HG02763 (cell line): ENCODE measurements around the gene RIPPLY3.
"Not testable (repeated sequence)": the region's sequence is repeated elsewhere in the genome, so short reads cannot be mapped to it uniquely, and the experiment has no call there.

Experiments
- ATAC-seq: cut with Tn5 transposase; IDR thresholded peaks from one replicate; pipeline ENCODE4 v1.9.1; 2021; ENCODE audit warnings: mild to moderate bottlenecking, moderate library complexity; ENCODE audit not compliant: unreplicated experiment

Gene RIPPLY3

GRCh38 chr21:36980280-36981048, 26.0 kb upstream of the RIPPLY3 start:
- no peak for ATAC-seq

DNA sequence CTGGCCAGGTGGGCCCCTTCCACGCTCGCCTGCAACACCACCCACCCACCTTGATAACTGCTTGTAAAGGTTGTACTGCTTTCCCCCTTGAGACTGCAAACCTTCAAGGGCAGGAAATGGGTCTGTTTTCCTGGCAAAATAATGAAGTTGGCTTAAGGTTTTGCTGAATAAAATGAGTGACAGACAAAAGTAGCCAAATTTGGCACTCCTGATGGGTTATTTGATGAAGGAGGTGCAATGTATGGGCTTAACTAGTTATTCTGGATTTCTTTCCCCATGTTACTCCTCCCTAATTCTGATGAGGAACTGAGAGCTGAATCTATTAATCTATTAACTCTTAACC, 25.5 kb upstream of the RIPPLY3 start:
- no peak for ATAC-seq

- no peak for ATAC-seq
Observed at GRCh38 chr21:36981977-36982700, 24.4 kb upstream of the RIPPLY3 start.

DNA sequence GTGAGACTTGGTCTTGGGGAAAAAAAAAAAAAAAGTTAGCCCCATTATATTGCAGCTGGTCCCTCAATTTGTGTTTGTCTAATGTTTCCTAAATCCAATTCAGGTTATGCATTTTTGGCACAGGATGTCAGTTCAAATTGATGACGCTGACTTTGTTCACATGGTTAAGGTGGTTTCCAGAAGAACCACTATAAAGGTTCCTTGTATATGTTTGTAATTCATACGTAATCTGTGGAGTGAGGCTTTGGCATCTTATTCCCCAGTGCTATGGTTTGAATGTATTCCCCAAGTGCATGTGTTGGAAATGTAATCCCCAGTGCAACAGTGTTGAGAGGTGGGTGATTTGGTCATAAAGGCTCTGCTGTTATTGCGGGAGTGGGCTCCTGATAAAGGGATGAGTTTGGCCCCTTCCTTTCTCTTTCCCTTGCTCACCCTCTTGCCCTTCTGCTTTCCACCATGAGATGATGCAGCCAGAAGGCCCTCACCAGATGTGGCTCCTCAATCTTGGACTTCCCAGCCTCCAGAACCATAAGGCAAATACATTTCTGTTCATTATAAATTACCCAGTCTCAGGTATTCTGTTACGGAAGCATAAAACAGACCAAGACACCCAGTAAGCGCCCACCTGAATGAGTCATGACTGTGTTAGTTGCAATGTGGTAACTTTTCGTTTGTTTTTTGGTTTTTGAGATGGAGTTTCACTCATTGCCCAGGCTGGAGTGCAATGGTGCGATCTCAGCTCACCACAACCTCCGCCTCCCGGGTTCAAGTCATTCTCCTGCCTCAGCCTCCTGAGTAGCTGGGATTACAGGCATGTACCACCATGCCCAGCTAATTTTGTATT, 20.5 kb upstream of the RIPPLY3 start:
- no peak for ATAC-seq

- ATAC-seq = no peak
Observed at GRCh38 chr21:36987845-36988244, 18.7 kb upstream of the RIPPLY3 start.

DNA sequence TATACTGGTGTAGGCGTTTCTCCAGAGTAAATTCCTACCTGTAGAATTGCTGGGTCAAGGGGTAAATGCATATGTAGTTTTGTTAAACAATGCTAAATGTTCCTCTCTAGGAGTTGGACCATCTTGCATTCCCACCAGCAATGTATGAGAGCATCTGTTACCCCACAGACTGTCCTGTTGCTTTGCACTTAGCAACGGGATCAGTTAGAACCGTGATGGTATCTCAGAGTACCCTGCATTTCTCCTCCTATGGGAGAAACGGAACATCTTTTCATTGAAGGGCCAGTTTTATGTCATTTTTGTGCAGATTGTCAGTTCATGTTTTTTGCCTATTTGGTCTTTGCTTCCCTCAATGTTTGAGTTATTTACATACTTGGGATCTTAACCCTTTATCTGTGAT, 18.0 kb upstream of the RIPPLY3 start:
- ATAC-seq = no peak

GRCh38 chr21:36989199-36989698, 17.3 kb upstream of the RIPPLY3 start:
- not testable (repeated sequence) for ATAC-seq

DNA sequence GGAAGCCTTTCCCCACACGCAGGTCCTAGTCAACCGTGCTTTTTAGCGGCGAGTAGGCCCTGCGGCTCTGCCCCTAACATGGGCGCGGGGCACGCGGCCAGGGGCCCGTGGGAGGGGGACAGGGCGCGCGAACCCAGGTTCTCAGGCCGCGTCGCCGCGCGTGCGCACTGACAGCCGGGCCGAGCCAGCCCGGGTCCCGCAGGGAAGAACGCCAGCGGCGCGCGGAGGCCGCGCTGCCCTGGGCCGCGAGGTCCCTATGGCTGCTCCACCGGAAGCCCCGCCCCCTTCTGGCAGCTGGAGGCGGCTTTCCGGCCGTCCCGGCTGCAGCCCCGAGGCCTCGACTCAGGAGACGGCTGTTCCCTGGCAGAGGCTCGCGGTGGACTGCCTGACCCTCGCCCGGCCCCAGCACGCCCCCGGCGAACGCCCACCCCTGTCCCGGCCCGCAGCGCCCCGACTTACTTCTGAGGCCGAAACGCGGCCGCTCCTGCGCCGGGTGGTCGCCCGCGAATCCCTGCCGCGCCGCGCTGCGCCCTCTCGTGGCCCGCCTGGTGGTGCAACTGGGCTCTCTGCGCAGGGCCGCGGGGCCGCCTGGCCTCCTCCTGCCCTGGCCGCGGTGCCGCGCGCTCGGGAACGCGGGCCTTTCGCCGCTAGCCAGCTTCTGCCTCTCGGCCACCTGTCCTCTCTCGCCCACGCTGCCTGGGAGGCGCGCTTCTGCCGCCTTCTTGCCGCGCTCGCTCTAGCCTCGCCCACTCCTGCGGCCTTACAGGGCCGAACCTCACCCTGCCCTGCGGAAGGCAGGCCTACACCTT, 16.6 kb upstream of the RIPPLY3 start:
- ATAC-seq = peak; percentile 93

GRCh38 chr21:36990508-36991205, 15.8 kb upstream of the RIPPLY3 start:
- no peak for ATAC-seq

GRCh38 chr21:36992671-36993070, 13.8 kb upstream of the RIPPLY3 start:
- ATAC-seq = no peak

- no peak for ATAC-seq
Observed at GRCh38 chr21:36994501-36995158, 11.9 kb upstream of the RIPPLY3 start.

- not testable (repeated sequence) for ATAC-seq
Observed at GRCh38 chr21:36995285-36995684, 11.2 kb upstream of the RIPPLY3 start.

DNA sequence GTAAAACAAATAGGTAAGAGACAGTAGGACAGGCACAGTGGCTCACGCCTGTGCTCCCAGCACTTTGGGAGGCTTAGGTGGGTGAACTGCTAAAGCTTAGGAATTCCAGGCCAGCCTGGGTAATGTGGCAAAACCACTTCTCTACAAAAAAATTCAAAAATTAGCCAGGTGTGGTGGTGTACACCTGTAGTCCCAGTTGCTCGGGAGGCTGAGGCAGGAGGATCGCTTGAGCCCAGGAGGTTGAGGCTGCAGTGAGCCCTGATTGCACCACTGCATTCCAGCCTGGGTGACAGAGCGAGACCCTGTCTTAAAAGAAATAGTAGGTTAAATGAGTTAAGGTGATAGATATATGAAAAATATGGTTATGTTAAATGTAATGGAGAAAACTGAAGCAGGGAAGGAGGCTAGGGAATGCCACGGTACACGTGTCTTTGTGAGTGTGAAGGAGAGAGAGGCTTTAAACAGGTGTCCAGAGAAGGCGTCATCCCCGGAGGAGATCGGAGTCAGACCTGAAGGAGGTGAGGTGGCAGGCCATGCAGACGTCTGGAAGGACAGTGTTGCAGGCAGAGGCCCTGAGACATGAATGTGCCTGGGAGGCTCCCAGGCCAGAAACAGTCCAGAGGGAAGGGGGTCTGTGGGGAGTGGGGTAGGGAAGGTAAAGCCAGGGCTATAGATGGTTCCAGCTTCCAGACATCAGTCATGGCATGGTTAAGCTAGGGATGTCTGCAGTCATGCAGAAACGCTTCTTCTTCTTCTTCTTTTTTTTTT, 7.2 kb upstream of the RIPPLY3 start:
- ATAC-seq = no peak

GRCh38 chr21:37000381-37000780, 6.1 kb upstream of the RIPPLY3 start:
- ATAC-seq = no peak

- no peak for ATAC-seq
Observed at GRCh38 chr21:37001441-37001840, 5.1 kb upstream of the RIPPLY3 start.

DNA sequence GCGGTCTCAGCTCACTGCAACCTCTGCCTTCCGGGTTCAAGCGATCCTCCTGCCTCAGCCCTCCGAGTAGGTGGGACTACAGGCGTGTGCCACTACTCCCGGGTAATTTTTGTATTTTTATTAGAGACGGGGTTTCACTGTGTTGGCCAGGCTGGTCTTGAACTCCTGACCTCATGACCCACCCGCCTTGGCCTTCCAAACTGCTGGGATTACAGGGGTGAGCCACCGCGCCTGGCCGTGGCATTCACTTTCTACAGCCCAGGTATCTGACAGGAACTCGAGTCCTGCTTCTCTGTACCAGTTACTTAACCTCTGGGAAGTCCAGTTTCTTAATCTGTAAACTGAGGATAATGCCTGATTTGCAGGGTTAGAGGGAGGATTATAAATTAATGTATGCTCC, 3.7 kb upstream of the RIPPLY3 start:
- ATAC-seq = not testable (repeated sequence)

DNA sequence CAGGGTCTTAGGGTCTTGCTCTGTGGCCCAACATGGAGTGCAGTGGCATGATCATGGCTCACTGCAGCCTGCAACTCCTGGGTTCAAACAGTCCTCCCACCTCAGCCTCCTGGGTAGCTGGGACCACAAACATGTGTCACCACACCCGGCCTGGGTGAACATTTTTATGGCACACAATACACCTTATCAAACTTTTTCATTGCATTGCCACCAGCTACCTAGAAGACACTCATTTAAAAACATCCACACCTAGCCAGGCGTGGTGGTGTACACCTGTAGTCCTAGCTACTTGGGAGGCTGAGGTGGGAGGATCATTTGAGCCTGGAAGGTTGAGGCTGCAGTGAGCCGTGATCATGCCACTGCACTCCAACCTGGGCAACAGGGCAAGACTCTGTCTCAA, 2.6 kb upstream of the RIPPLY3 start:
- ATAC-seq = not testable (repeated sequence)
